Loucy (cell line): ENCODE measurements around the gene ERI2.

ENCODE experiments used
- H2AFZ ChIP-seq: fragments of 200-600 bp; sonication (generic); 2 replicates; pipeline ENCODE4 v1.6.0; 2016; ENCODE audit warnings: antibody characterized with exemption, mild to moderate bottlenecking, low read length, moderate library complexity
- H3F3A ChIP-seq: fragments of 200-600 bp; 2 replicates; pipeline ENCODE4 v1.6.0; 2016; ENCODE audit warnings: antibody characterized with exemption, low read depth, mild to moderate bottlenecking
- H3K27me3 ChIP-seq: fragments of 200-600 bp; sonication (generic); 2 replicates; pipeline ENCODE4 v1.6.1; 2014; ENCODE audit warnings: low read length, mild to moderate bottlenecking; ENCODE audit not compliant: insufficient read depth, poor library complexity, severe bottlenecking
- H3K36me3 ChIP-seq: fragments of 200-600 bp; sonication (generic); 2 replicates; pipeline ENCODE4 v1.6.1; 2016; ENCODE audit warnings: low read length; ENCODE audit not compliant: insufficient read depth
- H3K4me1 ChIP-seq: fragments of 200-600 bp; sonication (generic); 2 replicates; pipeline ENCODE4 v1.5.1; 2014; ENCODE audit warnings: low read length, mild to moderate bottlenecking; ENCODE audit not compliant: insufficient read depth, poor library complexity, severe bottlenecking
- H3K4me2 ChIP-seq: fragments of 200-600 bp; sonication (generic); 2 replicates; pipeline ENCODE4 v1.6.0; 2014; ENCODE audit warnings: antibody characterized with exemption, low read length, low read depth, mild to moderate bottlenecking; ENCODE audit not compliant: poor library complexity, severe bottlenecking
- H3K4me3 ChIP-seq: fragments of 200-600 bp; sonication (generic); 2 replicates; pipeline ENCODE4 v1.5.1; 2014; ENCODE audit warnings: low read length, mild to moderate bottlenecking, mixed read lengths; ENCODE audit not compliant: poor library complexity, severe bottlenecking
- H3K79me2 ChIP-seq: fragments of 200-600 bp; sonication (generic); 2 replicates; pipeline ENCODE4 v1.6.1; 2014; ENCODE audit warnings: low read length; ENCODE audit not compliant: insufficient read depth
- H3K9ac ChIP-seq: fragments of 200-600 bp; sonication (generic); 2 replicates; pipeline ENCODE4 v1.6.0; 2014; ENCODE audit warnings: mild to moderate bottlenecking, low read depth, low read length, moderate library complexity; ENCODE audit not compliant: poor library complexity, severe bottlenecking
- H3K9me2 ChIP-seq: fragments of 200-600 bp; sonication (generic); replicated peaks from 2 replicates; pipeline ENCODE4 v1.6.1; 2016; ENCODE audit warnings: low read depth, low read length, mixed read lengths
- H3K9me3 ChIP-seq: fragments of 200-600 bp; sonication (generic); 2 replicates; pipeline ENCODE4 v1.6.1; 2014; ENCODE audit warnings: mild to moderate bottlenecking, antibody characterized with exemption, low read length, low read depth; ENCODE audit not compliant: insufficient read depth
- H4K20me1 ChIP-seq: fragments of 200-600 bp; sonication (generic); 2 replicates; pipeline ENCODE4 v1.6.0; 2014; ENCODE audit warnings: antibody characterized with exemption, low read length, mild to moderate bottlenecking; ENCODE audit not compliant: insufficient read depth, poor library complexity, severe bottlenecking
- CTCF ChIP-seq: fragments of 200-600 bp; sonication (generic); conservative IDR thresholded peaks from 2 replicates; pipeline ENCODE4 v1.5.1; 2014; ENCODE audit warnings: mild to moderate bottlenecking, antibody characterized with exemption, low read length
- EZH2phosphoT487 ChIP-seq: fragments of 200-600 bp; IDR thresholded peaks from 2 replicates; pipeline ENCODE4 v1.6.1; 2018; ENCODE audit warnings: antibody characterized with exemption, mild to moderate bottlenecking, moderate library complexity, borderline replicate concordance

Gene ERI2

GRCh38 chr16:20853981-20854620 is 47.8 kb upstream of the ERI2 start:
- peaks cover 22% of the 10 kb centered on the region; the same call in 1 of the 2 replicates for H3K36me3 ChIP-seq
- no peak overlapping the region for H2AFZ ChIP-seq
- no peaks in the 10 kb centered on the region for H3K9me2 ChIP-seq
- no peaks in the 10 kb centered on the region for H4K20me1 ChIP-seq
- no peak overlapping the region for H3K4me3 ChIP-seq
- no peak overlapping the region for H3K4me2 ChIP-seq
- no peaks in the 10 kb centered on the region for H3K9me3 ChIP-seq
- no peak for TF ChIP-seq EZH2phosphoT487
- no peak for TF ChIP-seq CTCF
- H3K27me3 ChIP-seq: no peaks in the 10 kb centered on the region
- H3K9ac ChIP-seq: no peak overlapping the region
- no peaks in the 10 kb centered on the region for H3K79me2 ChIP-seq
- no peaks in the 10 kb centered on the region for H3F3A ChIP-seq
- H3K4me1 ChIP-seq: peaks cover 4% of the 10 kb centered on the region

DNA sequence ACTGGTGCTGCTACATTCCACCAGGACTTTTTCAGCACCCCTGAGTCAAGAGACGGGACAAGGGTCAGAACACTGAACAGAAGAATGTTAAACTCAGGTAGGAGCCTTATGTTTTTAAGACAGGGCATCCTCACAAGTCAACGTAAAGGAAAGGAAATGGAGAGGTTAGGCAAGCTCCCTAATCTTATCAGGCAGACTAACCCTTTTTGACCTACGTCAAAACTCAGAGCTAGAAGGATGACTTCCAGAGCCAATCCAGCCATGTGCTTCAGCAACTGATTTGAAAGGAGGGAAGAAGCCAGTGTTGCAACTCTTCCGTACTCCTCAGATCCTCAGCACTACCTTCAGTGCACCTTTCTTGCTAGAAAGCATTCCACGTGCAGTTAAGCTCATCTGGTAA is 46.9 kb upstream of the ERI2 start:
- peaks cover 4% of the 10 kb centered on the region for H3K4me1 ChIP-seq
- no peak overlapping the region for H3K4me2 ChIP-seq
- no peaks in the 10 kb centered on the region for H3K9me2 ChIP-seq
- TF ChIP-seq CTCF (no peak), EZH2phosphoT487 (no peak)
- no peak overlapping the region for H2AFZ ChIP-seq
- no peaks in the 10 kb centered on the region for H3K9me3 ChIP-seq
- H4K20me1 ChIP-seq: no peaks in the 10 kb centered on the region
- H3K4me3 ChIP-seq: no peak overlapping the region
- H3K9ac ChIP-seq: no peak overlapping the region
- H3K27me3 ChIP-seq: no peaks in the 10 kb centered on the region
- no peaks in the 10 kb centered on the region for H3K79me2 ChIP-seq
- H3K36me3 ChIP-seq: peaks cover 20% of the 10 kb centered on the region; the same call in 1 of the 2 replicates
- no peaks in the 10 kb centered on the region for H3F3A ChIP-seq

GRCh38 chr16:20851601-20852000 is 45.3 kb upstream of the ERI2 start:
- TF ChIP-seq CTCF (no peak), EZH2phosphoT487 (no peak)
- no peaks in the 10 kb centered on the region for H4K20me1 ChIP-seq
- peaks cover 22% of the 10 kb centered on the region; the same call in 1 of the 2 replicates for H3K36me3 ChIP-seq
- H3K4me3 ChIP-seq: no peak overlapping the region
- H3K9me2 ChIP-seq: no peaks in the 10 kb centered on the region
- H2AFZ ChIP-seq: no peak overlapping the region
- H3K4me2 ChIP-seq: no peak overlapping the region
- H3K27me3 ChIP-seq: no peaks in the 10 kb centered on the region
- H3K4me1 ChIP-seq: peaks cover 20% of the 10 kb centered on the region
- H3K9me3 ChIP-seq: no peaks in the 10 kb centered on the region
- no peaks in the 10 kb centered on the region for H3K79me2 ChIP-seq
- no peak overlapping the region for H3K9ac ChIP-seq
- no peaks in the 10 kb centered on the region for H3F3A ChIP-seq
